Bronchial epithelial cell (primary cell): ENCODE results near the gene ADSS2. TPM values are rescaled to one million over a fixed set of nuclear protein-coding genes. Genes with fewer than 3 reads are reported as not detected.

Source experiments
- DNase-seq: peaks from one replicate; pipeline ENCODE4 v3.0.0-alpha.2; 2010; ENCODE audit warnings: low read depth
- FAIRE-seq: peaks from 2 replicates; lab custom pipeline; 2011; peaks lifted over from hg19 to GRCh38; lab: Jason Lieb, UNC
- H3K27me3 ChIP-seq: 2 replicates; pipeline ENCODE4 v1.5.1; 2011; ENCODE audit warnings: low read length; ENCODE audit not compliant: control insufficient read depth, insufficient read depth
- H3K36me3 ChIP-seq: 2 replicates; pipeline ENCODE4 v1.5.1; 2011; ENCODE audit warnings: low read length; ENCODE audit not compliant: control insufficient read depth, insufficient read depth
- H3K4me3 ChIP-seq: 2 replicates; pipeline ENCODE4 v1.5.1; 2011; ENCODE audit warnings: mild to moderate bottlenecking, low read depth, low read length, control low read depth
- total RNA-seq: library from RNA; depleted of rRNA; stranded (reverse); fragments of >200 nt; gene quantifications from 2 replicates; pipeline ENCODE4 v1.2.1, GENCODE V29; 2014
- TF ChIP-seq, protein P1 (sequence below): IDR thresholded peaks from 2 replicates; pipeline ENCODE4 v1.5.1; 2011; ENCODE audit warnings: mild to moderate bottlenecking, moderate library complexity, low read length, control low read depth, inconsistent platforms; ENCODE audit not compliant: insufficient read depth, severe bottlenecking

ADSS2 gene
- total RNA-seq, 1 donor from 2014 or later: 40.8 TPM

GRCh38 chr1:244456586-244456985 lies 4.9 kb upstream of the ADSS2 start:
- H3K27me3 ChIP-seq: no peaks in the 10 kb centered on the region
- DNase-seq (no peak), FAIRE-seq (no peak)
- H3K36me3 ChIP-seq: no peaks in the 10 kb centered on the region
- TF ChIP-seq, protein P1, sequence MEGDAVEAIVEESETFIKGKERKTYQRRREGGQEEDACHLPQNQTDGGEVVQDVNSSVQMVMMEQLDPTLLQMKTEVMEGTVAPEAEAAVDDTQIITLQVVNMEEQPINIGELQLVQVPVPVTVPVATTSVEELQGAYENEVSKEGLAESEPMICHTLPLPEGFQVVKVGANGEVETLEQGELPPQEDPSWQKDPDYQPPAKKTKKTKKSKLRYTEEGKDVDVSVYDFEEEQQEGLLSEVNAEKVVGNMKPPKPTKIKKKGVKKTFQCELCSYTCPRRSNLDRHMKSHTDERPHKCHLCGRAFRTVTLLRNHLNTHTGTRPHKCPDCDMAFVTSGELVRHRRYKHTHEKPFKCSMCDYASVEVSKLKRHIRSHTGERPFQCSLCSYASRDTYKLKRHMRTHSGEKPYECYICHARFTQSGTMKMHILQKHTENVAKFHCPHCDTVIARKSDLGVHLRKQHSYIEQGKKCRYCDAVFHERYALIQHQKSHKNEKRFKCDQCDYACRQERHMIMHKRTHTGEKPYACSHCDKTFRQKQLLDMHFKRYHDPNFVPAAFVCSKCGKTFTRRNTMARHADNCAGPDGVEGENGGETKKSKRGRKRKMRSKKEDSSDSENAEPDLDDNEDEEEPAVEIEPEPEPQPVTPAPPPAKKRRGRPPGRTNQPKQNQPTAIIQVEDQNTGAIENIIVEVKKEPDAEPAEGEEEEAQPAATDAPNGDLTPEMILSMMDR: no peak
- no peak overlapping the region for H3K4me3 ChIP-seq

GRCh38 chr1:244454412-244454811 lies 2.7 kb upstream of the ADSS2 start:
- Histone ChIP-seq H3K4me3 (no peak overlapping the region), H3K36me3 (no peaks in the 10 kb centered on the region), H3K27me3 (no peaks in the 10 kb centered on the region)
- TF ChIP-seq, protein P1: no peak
- DNase-seq (peak; percentile 38), FAIRE-seq (no peak)

GRCh38 chr1:244451951-244452795 lies 464 bp upstream of the ADSS2 start:
- TF ChIP-seq, protein P1: peak; percentile 35
- H3K4me3 ChIP-seq: peak overlapping the region; percentile 95
- no peak for FAIRE-seq
- DNase-seq: peak; percentile 95
- no peaks in the 10 kb centered on the region for H3K36me3 ChIP-seq
- no peaks in the 10 kb centered on the region for H3K27me3 ChIP-seq

DNA sequence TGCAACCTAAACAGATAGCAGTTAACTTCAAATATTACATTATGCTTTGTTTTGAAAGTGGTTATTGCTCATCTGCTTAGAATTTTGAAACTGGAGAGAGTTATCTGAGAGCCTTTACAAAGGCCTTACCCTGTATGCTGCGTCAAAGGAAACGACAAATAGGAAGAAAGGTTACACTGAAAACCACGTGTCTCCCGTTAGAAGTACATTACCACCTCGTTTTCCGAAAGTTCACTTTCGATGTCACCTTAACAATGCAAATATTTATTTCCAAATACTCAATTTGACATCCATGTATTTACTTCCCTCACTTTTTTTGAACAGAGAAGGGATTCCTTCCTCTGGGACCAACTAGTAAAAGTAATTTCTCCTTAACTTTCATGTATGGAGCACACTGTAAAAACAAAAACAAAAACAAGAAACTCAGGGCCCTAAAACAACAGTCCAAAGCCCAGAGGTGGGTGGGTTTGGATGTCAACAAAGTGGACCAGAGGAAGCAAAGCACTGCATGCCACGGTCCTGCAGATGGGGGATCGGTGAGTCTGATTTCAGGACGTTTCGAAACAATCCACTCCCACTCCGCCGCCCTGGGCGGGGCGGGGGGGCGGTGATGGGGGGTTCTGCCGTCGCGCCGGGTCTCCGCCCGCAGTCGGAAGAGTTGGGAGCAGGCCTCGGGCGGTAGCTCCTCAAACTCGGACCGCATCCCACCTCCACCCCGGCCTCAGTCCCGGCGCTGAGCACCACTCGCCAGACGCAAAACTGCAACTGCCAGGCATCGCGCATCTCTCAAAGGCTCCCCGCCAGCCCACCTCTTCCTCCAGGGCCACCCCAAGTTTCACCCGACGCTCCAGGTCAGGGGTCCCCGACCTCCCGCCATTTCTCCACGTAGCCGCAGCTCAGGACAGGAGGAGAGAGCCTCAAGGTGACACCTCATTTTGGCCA lies 841 bp downstream of the ADSS2 start:
- TF ChIP-seq, protein P1: no peak
- FAIRE-seq (no peak), DNase-seq (peak; percentile 49)

DNA sequence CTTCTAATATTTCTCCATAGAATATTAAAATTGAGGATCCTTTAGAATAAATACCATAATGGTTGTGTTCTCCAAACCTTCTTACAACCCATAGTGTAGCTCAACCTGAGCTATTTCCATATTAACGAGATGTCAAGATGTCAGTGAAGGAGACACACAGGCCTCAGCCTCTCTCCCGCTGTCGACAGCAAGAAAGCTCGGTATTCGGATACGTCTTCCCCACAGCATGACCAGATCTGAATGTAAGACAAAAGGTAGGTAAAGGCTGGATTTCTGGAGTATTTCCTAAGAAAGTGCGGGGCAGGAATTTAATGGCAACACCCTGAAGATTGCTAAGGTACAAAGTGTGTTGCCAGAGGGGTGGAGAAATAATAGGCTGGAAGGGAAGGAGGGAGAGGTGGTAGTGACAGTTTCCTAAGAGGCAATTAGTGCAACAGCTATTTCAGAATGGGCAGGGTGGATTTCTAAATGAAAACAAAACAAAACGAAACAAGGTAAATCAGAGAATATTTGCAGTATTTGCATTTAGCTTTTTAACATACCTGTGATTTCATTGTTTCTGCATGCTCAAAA lies 1.7 kb downstream of the ADSS2 start:
- TF ChIP-seq, protein P1: no peak
- no peaks in the 10 kb centered on the region for H3K36me3 ChIP-seq
- H3K4me3 ChIP-seq: peak overlapping the region; percentile 95
- FAIRE-seq (no peak), DNase-seq (no peak)
- H3K27me3 ChIP-seq: no peaks in the 10 kb centered on the region

More for the DNA sequence above, 841 bp downstream of the ADSS2 start:
- Histone ChIP-seq H3K4me3 (peak overlapping the region; percentile 95), H3K27me3 (no peaks in the 10 kb centered on the region), H3K36me3 (no peaks in the 10 kb centered on the region)
